Kidney (tissue), 22 donors: Measurements from ENCODE around the gene PTPN9. TPM values are rescaled to one million over a fixed set of nuclear protein-coding genes. Genes with fewer than 3 reads are reported as not detected.

Experiments used
- DNase-seq, 5 donors: peaks; one replicate each; pipeline ENCODE4 v3.0.0-alpha.2; 2013 to 2020
- FAIRE-seq: peaks from 2 replicates; lab custom pipeline; 2012; peaks lifted over from hg19 to GRCh38; lab: Jason Lieb, UNC
- H3K27ac ChIP-seq, 2 donors: one replicate each; pipeline ENCODE4 v1.7.0; 2013; ENCODE audit warnings: low read depth in 2 of 2, low read length in 2 of 2, inconsistent platforms in 1 of 2
- H3K27me3 ChIP-seq: one replicate; pipeline ENCODE4 v1.7.1; 2013; ENCODE audit warnings: low read length, inconsistent platforms; ENCODE audit not compliant: control insufficient read depth, insufficient read depth
- H3K36me3 ChIP-seq, 3 donors: one replicate each; pipeline versions ENCODE4 v1.7.0 to v1.7.1; 2013; ENCODE audit warnings: low read length in 3 of 3, control low read depth in 1 of 3, inconsistent platforms in 1 of 3; ENCODE audit not compliant: insufficient read depth in 3 of 3, control insufficient read depth in 2 of 3
- H3K4me1 ChIP-seq, 3 donors: one replicate each; pipeline versions ENCODE4 v1.7.0 to v1.7.1; 2013; ENCODE audit warnings: low read length in 3 of 3, inconsistent platforms in 1 of 3, low read depth in 1 of 3; ENCODE audit not compliant: control insufficient read depth in 2 of 3, insufficient read depth in 2 of 3
- H3K4me3 ChIP-seq, 3 donors: one replicate each; pipeline versions ENCODE4 v1.7.0 to v1.8.1; 2013; ENCODE audit warnings: low read length in 3 of 3, control low read depth in 1 of 3, inconsistent platforms in 1 of 3
- H3K9ac ChIP-seq, 3 donors: one replicate each; pipeline versions ENCODE4 v1.7.0 to v1.7.1; 2013; ENCODE audit warnings: low read length in 3 of 3, control low read depth in 1 of 3, inconsistent platforms in 1 of 3
- H3K9me3 ChIP-seq, 3 donors: one replicate each; pipeline versions ENCODE4 v1.7.0 to v1.7.1; 2013; ENCODE audit warnings: low read length in 3 of 3, control low read depth in 1 of 3, inconsistent platforms in 1 of 3; ENCODE audit not compliant: control insufficient read depth in 2 of 3, insufficient read depth in 1 of 3
- CTCF ChIP-seq: IDR thresholded peaks from 3 replicates; pipeline ENCODE4 v1.5.1; 2012; ENCODE audit warnings: mild to moderate bottlenecking, moderate library complexity, borderline replicate concordance; ENCODE audit not compliant: insufficient read depth; ENCODE audit errors: extremely low read depth
- intact Hi-C: fragments of 100-400 bp; cut with DNase I; formaldehyde crosslinking; loops from one replicate; pipeline ENCODE4 v1.11.1; 2022
- long read RNA-seq, 10 donors: library from polyadenylated mRNA in 1 of 10; unstranded in 1 of 10; transcript quantifications; one replicate each; pipeline ENCODE4 v2.0.0 and lab custom pipeline, GENCODE V29; 2021 to 2026
- polyA plus RNA-seq: library from polyadenylated mRNA; stranded (reverse); fragments of 350-450 nt; fragmentation: Illumina TruSeq; extraction: RNeasy Lipid Tissue Mini Kit (QIAGEN cat#74804); gene quantifications from one replicate; pipeline ENCODE4 v1.2.3, GENCODE V29; 2014; ENCODE audit warnings: low read depth, low replicate concordance; ENCODE audit not compliant: insufficient read depth
- total RNA-seq: library from RNA; stranded (reverse); fragmentation: NEBNext Ultra II Directional; extraction: Animal tissue kit (Norgen Biotek cat#: 25700); gene quantifications from one replicate; pipeline ENCODE4 v1.2.1, GENCODE V29; 2021
- donor health status: control.
- donor health status: control.
- donor health status: control.
- donor health status: control.
- donor health status: control.
- donor health status: DM: yes; HTN: yes; CAD: no.
- donor health status: Normal renal cell carcinoma (clear cell type).

Gene PTPN9
- 52.5 TPM for total RNA-seq
- polyA plus RNA-seq: 15.3 TPM
- long read RNA-seq, donor 1, full-length matches to known transcripts: 8 of 8 reads
- long read RNA-seq, donor 1, partial matches to known transcripts: 0 of 8 reads
- long read RNA-seq, donor 1, other reads (novel, unspliced or antisense): 0 of 8 reads
- long read RNA-seq, donor 2, full-length matches to known transcripts: 3 of 3 reads
- long read RNA-seq, donor 2, partial matches to known transcripts: 0 of 3 reads
- long read RNA-seq, donor 2, other reads (novel, unspliced or antisense): 0 of 3 reads
- long read RNA-seq, donor 3, full-length matches to known transcripts: 6 of 6 reads
- long read RNA-seq, donor 3, partial matches to known transcripts: 0 of 6 reads
- long read RNA-seq, donor 3, other reads (novel, unspliced or antisense): 0 of 6 reads
- long read RNA-seq, donor 4, full-length matches to known transcripts: 7 of 13 reads
- long read RNA-seq, donor 4, partial matches to known transcripts: 6 of 13 reads
- long read RNA-seq, donor 4, other reads (novel, unspliced or antisense): 0 of 13 reads
- long read RNA-seq, donor 5: 0 reads
- long read RNA-seq, donor 6: 0 reads
- long read RNA-seq, donor 7, full-length matches to known transcripts: 54 of 75 reads
- long read RNA-seq, donor 7, partial matches to known transcripts: 5 of 75 reads
- long read RNA-seq, donor 7, other reads (novel, unspliced or antisense): 16 of 75 reads
- long read RNA-seq, donor 8, full-length matches to known transcripts: 7 of 7 reads
- long read RNA-seq, donor 8, partial matches to known transcripts: 0 of 7 reads
- long read RNA-seq, donor 8, other reads (novel, unspliced or antisense): 0 of 7 reads
- long read RNA-seq, donor 9, full-length matches to known transcripts: 5 of 5 reads
- long read RNA-seq, donor 9, partial matches to known transcripts: 0 of 5 reads
- long read RNA-seq, donor 9, other reads (novel, unspliced or antisense): 0 of 5 reads
- long read RNA-seq, donor 10, full-length matches to known transcripts: 8 of 8 reads
- long read RNA-seq, donor 10, partial matches to known transcripts: 0 of 8 reads
- long read RNA-seq, donor 10, other reads (novel, unspliced or antisense): 0 of 8 reads

- FAIRE-seq (no peak), DNase-seq (peak; percentile 91 to 96 (median 92))
- peak; percentile 29 for TF ChIP-seq CTCF
- Histone ChIP-seq H3K4me1 (peaks cover 0 to 4% (median 4%) of the 10 kb centered on the region in 3 donors), H3K4me3 (peak within 1 kb of the TSS; percentile 72 to 80 (median 80)), H3K9me3 (no peaks in the 10 kb centered on the region), H3K27ac (peak within 1 kb of the TSS; percentile 71 to 84), H3K36me3 (no peaks in the 10 kb centered on the region), H3K9ac (peak within 1 kb of the TSS; percentile 55 to 93 (median 81)), H3K27me3 (no peaks in the 10 kb centered on the region)
- intact Hi-C loops: no loop called here
Observed at GRCh38 chr15:75578948-75579920, at the start of gene PTPN9. Gene PTPN9 (minus strand): TSS chr15:75579315. CDS start chr15:75578776, 539 bp downstream.

GRCh38 chr15:75625542-75626347, 46.6 kb upstream of the PTPN9 start, which contains the start of gene SNUPN:
Gene SNUPN (minus strand): TSS chr15:75625725. CDS start chr15:75621051, 4,674 bp downstream.
- peaks cover 0 to 10% (median 0%) of the 10 kb centered on the region in 3 donors for H3K4me1 ChIP-seq
- no peaks in the 10 kb centered on the region for H3K36me3 ChIP-seq
- no peaks in the 10 kb centered on the region for H3K9me3 ChIP-seq
- H3K27me3 ChIP-seq: no peaks in the 10 kb centered on the region
- H3K27ac ChIP-seq: peak within 1 kb of the TSS; percentile 97 to 98
- peak within 1 kb of the TSS; percentile 80 to 94 (median 86) for H3K4me3 ChIP-seq
- TF ChIP-seq CTCF: no peak
- DNase-seq: peak; percentile 96 to 98 (median 97)
- H3K9ac ChIP-seq: peak within 1 kb of the TSS; percentile 68 to 94 (median 91)
- intact Hi-C loops: no loop called here
- no peak for FAIRE-seq
